ENCODE data around the gene ATP1A3.

The ATP1A3 gene

DNA sequence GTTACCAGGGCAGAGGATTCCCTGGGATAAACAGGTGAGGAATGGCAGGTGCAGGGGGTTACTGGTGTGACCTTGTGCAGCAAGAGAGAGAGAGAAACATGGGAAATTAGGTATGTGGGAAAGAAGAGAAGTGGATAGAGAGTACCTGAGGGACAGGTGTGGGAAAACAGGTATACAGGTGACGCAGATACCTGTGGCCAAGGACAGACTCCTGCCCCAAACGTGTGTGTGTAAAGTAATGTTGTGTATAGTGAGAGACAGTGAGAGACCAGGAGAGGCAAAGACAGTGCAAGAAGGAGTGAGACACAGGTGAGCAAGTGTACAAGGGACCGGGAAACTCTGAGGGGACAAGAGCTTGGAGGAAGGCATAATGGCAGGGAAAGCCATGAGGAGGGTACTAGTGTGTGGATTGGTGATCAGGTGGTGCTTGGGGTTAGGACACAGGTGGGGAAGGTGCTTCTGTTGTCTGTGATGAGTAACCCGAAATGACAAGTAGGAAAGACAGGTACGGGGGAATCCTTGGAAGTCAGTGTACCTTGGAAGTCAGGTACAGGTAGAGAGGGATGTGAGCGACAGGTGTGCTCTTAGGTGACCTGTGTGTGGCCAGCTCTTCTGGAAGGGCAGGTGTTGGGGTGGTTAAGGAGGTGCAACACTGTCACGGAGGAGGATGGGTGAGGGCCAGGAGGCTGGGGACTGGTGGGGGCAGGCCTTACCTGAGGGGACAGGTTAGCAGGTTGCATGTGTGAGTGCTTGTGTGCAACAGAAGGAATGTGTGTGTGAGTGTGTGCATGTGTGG, 68.6 kb downstream of the ATP1A3 start:
- TF ChIP-seq, protein P1, sequence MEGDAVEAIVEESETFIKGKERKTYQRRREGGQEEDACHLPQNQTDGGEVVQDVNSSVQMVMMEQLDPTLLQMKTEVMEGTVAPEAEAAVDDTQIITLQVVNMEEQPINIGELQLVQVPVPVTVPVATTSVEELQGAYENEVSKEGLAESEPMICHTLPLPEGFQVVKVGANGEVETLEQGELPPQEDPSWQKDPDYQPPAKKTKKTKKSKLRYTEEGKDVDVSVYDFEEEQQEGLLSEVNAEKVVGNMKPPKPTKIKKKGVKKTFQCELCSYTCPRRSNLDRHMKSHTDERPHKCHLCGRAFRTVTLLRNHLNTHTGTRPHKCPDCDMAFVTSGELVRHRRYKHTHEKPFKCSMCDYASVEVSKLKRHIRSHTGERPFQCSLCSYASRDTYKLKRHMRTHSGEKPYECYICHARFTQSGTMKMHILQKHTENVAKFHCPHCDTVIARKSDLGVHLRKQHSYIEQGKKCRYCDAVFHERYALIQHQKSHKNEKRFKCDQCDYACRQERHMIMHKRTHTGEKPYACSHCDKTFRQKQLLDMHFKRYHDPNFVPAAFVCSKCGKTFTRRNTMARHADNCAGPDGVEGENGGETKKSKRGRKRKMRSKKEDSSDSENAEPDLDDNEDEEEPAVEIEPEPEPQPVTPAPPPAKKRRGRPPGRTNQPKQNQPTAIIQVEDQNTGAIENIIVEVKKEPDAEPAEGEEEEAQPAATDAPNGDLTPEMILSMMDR (IDR thresholded peaks at IDR 0.05): no peak
- no peak overlapping the region for H3K4me2 ChIP-seq (ENCODE audit: low read length)
- no peaks in the 10 kb centered on the region for H3K79me2 ChIP-seq
- no peak overlapping the region for H3K9ac ChIP-seq
- H2AFZ ChIP-seq: no peak overlapping the region
- H3K36me3 ChIP-seq (ENCODE audit: control insufficient read depth, insufficient read depth, low read length): no peaks in the 10 kb centered on the region
- H3K4me1 ChIP-seq: peaks cover 12% of the 10 kb centered on the region
- H3K27ac ChIP-seq: no peak overlapping the region
- H3K4me3 ChIP-seq (ENCODE audit: low read depth, low read length): no peak overlapping the region
- H3K9me3 ChIP-seq (ENCODE audit: control insufficient read depth, low read length): no peaks in the 10 kb centered on the region
- H3K27me3 ChIP-seq (ENCODE audit: control insufficient read depth, insufficient read depth, low read length): no peaks in the 10 kb centered on the region

DNA sequence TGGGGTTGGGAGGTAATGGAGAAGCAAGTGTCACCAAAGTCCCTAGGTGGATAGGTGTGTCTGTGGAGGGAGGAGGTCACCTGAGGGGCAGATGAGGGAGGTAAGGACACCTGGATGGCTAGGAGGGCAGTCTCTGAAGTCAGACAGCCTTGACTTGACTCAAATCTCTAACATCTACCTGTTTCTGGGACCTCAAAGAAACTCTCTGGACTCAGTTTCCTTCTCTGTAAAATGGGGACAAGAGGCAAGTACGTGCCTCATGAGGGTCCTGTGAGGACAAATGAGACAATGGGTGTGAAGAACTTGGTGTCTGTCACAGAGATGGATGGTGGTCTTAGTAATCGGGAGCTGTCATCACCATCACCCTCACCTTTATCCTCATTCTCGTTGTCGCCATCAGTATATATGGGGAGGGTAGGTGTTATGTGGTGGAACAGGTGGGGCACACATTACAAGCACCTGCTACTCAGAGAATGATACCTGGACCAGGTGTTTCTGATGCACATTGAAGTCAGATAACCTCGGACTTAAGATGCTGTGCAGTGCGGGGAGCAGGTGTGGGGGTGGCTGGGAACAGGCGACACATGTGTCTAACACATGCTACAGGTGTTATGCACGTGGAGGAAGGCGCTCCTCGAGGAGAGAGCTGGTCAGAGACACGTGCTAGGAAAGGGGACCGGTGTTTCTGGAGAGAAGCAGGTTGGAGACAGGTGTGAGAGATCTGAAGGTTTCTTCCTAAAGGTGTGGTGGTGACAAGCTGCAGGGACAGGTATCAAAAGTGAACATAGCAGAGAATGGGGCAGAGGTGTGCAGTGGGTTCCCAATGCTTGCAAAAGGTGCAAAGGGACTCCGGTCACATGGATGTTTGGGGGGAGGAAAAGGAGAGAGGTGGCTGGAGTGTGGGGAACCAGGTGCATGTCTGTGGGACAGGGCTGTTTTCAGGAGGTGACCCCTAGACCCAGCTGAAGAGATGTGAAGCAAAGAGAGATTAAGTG, 69.6 kb downstream of the ATP1A3 start:
- Histone ChIP-seq H3K4me1 (peaks cover 3% of the 10 kb centered on the region), H2AFZ (no peak overlapping the region), H3K9me3 (ENCODE audit: control insufficient read depth, low read length) (no peaks in the 10 kb centered on the region), H3K36me3 (ENCODE audit: control insufficient read depth, insufficient read depth, low read length) (no peaks in the 10 kb centered on the region), H3K27ac (no peak overlapping the region), H3K4me2 (ENCODE audit: low read length) (no peak overlapping the region), H3K9ac (no peak overlapping the region), H3K27me3 (ENCODE audit: control insufficient read depth, insufficient read depth, low read length) (no peaks in the 10 kb centered on the region), H3K4me3 (ENCODE audit: low read depth, low read length) (no peak overlapping the region), H3K79me2 (no peaks in the 10 kb centered on the region)
- TF ChIP-seq, protein P1 (IDR thresholded peaks at IDR 0.05): no peak

DNA sequence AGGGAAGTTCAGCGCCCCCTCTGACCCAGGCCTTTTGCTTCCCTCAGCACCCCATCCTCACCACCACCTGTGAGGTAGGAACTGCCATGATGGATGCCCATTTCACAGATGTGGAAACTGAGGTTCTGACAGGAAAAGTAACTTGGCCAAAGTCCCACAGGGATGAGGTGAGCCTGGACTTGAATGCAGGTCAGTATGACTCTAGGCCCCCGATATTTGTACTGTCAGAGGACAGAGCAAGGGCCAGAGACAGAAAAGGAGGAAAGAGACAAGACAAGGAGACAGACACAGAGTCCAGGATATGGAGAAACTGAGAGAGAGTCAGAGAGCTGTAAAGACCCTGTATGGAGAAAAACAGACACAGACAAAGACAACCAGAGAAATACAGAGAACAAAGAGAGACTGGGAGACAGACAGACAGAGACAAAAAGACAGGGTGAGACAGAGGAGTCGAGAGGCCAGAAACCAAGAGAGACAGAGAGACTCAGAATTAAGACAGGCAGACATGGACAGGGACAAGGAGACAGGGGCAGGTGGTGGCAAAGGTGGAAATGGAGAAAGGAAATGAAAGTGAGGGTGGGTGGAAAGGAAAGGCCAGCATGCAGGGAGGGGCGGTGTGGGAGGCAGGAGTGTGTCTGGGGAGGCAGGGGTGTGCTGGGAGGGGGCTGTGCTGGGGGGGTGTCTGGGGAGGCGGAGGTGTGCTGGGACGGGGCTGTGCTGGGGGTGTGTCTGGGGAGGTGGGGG, 70.8 kb downstream of the ATP1A3 start:
- TF ChIP-seq, protein P1 (IDR thresholded peaks at IDR 0.05): no peak
- no peaks in the 10 kb centered on the region for H3K27me3 ChIP-seq (ENCODE audit: control insufficient read depth, insufficient read depth, low read length)

DNA sequence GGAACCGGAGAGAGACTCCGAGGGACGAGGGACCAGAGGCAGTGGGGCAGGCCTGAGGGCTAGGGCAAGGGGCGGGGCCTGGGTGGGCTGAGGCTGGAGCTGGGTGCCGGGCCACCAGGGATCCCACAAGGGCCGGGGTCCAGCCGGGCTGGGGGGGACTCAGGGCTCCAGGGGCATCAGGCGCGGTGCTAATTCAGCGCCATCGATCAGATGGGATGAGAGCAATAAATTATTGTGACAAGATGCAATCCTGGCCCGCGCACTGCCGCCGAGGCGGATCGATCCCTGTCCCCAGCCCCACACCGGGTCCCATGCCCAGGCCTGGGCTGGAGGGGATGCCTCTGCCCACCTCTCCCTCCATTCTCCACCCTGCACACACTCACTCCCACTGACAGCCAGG, 71.4 kb downstream of the ATP1A3 start:
- no peaks in the 10 kb centered on the region for H3K27me3 ChIP-seq (ENCODE audit: control insufficient read depth, insufficient read depth, low read length)
- H3K4me1 ChIP-seq: peaks cover 2% of the 10 kb centered on the region
- H3K4me3 ChIP-seq (ENCODE audit: low read depth, low read length): no peak overlapping the region
- TF ChIP-seq, protein P1 (IDR thresholded peaks at IDR 0.05): no peak
- H3K9ac ChIP-seq: no peak overlapping the region
- no peak overlapping the region for H3K4me2 ChIP-seq (ENCODE audit: low read length)
- H3K36me3 ChIP-seq (ENCODE audit: control insufficient read depth, insufficient read depth, low read length): no peaks in the 10 kb centered on the region
- no peak overlapping the region for H2AFZ ChIP-seq
- no peaks in the 10 kb centered on the region for H3K79me2 ChIP-seq
- no peaks in the 10 kb centered on the region for H3K9me3 ChIP-seq (ENCODE audit: control insufficient read depth, low read length)
- no peak overlapping the region for H3K27ac ChIP-seq

More for the DNA sequence above, 70.8 kb downstream of the ATP1A3 start:
- Histone ChIP-seq H3K79me2 (no peaks in the 10 kb centered on the region), H3K9ac (no peak overlapping the region), H3K4me1 (peaks cover 2% of the 10 kb centered on the region), H3K9me3 (ENCODE audit: control insufficient read depth, low read length) (no peaks in the 10 kb centered on the region), H3K27ac (no peak overlapping the region), H3K36me3 (ENCODE audit: control insufficient read depth, insufficient read depth, low read length) (no peaks in the 10 kb centered on the region), H2AFZ (no peak overlapping the region), H3K4me3 (ENCODE audit: low read depth, low read length) (no peak overlapping the region), H3K4me2 (ENCODE audit: low read length) (no peak overlapping the region)

All from parathyroid adenoma (tissue), 2 donors.